Epithelial cell of proximal tubule (primary cell): ENCODE measurements around the gene SFTPB. TPM values are rescaled to one million over a fixed set of nuclear protein-coding genes. Genes with fewer than 3 reads are reported as not detected.
"Not testable (repeated sequence)": the region's sequence is repeated elsewhere in the genome, so short reads cannot be mapped to it uniquely, and the experiment has no call there.

ENCODE experiments used
- DNase-seq: peaks from one replicate; pipeline ENCODE4 v3.0.0-alpha.2; 2011; ENCODE audit warnings: low read depth
- H3K4me3 ChIP-seq: 2 replicates; pipeline ENCODE4 v1.5.1; 2011; ENCODE audit warnings: low read depth, mild to moderate bottlenecking, low read length
- total RNA-seq: library from RNA; depleted of rRNA; stranded (reverse); fragments of >200 nt; gene quantifications from 2 replicates; pipeline ENCODE4 v1.2.3, GENCODE V29; 2015
- TF ChIP-seq, protein P1 (sequence below): conservative IDR thresholded peaks from 2 replicates; pipeline ENCODE4 v1.5.1; 2012; ENCODE audit warnings: low read depth, mild to moderate bottlenecking, low read length

Gene SFTPB
- total RNA-seq, 1 donor from 2014 or later: not detected

DNA sequence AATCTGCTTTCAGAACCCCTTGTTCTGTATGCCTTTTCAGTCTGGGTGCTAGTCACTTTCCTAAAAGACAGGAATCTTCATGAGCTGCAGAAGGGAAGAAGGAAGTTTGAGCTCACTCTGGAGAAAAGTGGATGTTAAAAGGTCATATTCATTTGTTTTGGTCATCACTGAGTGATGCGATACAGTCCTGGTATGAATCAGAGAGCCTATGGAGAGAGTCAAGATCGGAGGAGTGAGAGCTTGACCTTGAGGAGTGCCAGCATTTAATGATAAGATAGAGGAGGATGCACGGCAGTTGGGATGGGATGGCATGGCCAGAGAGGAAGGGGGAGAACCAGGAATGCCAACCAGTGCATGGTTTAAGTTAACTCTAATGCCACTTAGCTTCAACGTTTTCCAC is 32.4 kb downstream of the SFTPB start:
- no peak for DNase-seq
- TF ChIP-seq, protein P1, sequence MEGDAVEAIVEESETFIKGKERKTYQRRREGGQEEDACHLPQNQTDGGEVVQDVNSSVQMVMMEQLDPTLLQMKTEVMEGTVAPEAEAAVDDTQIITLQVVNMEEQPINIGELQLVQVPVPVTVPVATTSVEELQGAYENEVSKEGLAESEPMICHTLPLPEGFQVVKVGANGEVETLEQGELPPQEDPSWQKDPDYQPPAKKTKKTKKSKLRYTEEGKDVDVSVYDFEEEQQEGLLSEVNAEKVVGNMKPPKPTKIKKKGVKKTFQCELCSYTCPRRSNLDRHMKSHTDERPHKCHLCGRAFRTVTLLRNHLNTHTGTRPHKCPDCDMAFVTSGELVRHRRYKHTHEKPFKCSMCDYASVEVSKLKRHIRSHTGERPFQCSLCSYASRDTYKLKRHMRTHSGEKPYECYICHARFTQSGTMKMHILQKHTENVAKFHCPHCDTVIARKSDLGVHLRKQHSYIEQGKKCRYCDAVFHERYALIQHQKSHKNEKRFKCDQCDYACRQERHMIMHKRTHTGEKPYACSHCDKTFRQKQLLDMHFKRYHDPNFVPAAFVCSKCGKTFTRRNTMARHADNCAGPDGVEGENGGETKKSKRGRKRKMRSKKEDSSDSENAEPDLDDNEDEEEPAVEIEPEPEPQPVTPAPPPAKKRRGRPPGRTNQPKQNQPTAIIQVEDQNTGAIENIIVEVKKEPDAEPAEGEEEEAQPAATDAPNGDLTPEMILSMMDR: no peak
- H3K4me3 ChIP-seq: no peak overlapping the region

DNA sequence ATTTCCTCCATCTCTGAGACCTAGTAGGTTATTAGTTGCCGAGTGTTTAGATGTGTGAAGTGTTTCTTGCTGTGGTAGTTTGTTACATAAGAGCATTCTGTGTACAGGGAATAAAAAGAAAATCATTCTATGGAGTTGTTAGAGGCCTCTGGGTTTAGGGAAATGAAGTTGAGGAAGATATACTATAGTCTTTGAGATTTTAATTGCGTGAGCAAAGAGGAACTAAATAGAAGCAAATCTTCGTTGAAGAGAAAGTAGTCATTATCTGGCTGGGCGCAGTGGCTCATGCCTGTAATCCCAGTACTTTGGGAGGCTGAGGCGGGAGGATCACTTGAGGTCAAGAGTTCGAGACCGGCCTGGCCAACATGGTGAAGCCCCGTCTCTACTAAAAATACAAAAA is 33.0 kb downstream of the SFTPB start:
- H3K4me3 ChIP-seq: no peak overlapping the region
- no peak for DNase-seq
- TF ChIP-seq, protein P1: no peak

DNA sequence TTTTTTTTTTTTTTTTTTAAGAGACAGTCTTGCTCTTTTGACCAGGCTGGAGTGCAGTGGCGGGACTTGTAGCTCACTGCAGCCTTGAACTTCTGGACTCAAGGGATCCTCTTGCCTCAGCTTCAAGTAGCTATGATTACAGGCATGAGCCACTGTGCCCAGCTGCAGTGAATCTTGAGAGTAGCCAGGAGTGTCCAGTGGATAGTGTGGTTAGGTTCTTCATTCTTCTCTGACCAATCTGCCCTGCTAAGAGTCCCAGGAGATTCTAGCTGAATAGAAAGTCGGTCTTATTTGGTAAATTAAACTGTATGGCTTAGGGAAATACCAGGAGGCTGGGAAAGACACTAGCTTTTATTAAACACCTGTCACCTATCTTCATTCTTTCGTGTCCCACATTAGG is 36.7 kb downstream of the SFTPB start:
- no peak for DNase-seq
- no peak overlapping the region for H3K4me3 ChIP-seq
- TF ChIP-seq, protein P1: no peak

DNA sequence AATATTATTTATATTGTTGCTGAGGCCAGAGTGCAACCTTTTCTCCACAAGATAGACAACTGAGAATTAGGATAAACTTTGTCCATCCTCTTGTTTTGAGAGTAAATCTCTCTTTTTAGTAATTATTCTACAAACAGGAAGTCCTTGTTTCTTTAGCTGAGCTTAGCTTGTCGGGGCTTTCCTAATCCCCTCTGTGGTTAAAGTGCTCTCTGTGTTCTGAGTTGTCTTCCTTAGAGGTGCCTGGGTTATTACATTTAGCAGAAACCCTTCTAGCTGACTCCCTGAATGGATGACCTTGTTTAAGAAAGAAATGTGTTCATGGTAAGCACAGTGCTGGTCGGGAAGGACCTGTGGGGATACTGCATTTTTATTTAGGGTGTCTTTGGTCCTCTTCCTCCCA is 39.3 kb downstream of the SFTPB start:
- TF ChIP-seq, protein P1: no peak
- no peak for DNase-seq

DNA sequence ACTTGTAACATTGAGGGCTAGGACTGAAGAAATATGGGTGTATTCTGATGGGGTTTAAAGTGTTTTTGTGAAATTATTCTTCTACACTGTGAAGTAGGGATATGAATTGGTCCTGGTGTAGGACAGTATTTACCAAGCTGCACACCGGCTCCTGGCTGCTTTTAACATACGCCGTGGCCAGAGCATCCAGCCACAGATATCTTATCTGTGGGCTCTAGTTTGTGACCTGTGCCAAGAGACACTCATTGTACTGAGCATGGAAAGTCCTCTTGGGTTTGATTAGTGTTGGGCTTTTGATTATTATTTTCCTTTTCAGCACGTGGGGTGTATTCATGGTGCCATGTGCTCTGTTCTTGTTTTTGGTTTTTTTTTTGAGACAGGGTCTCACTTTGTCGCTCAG is 44.0 kb downstream of the SFTPB start:
- no peak for DNase-seq
- no peak overlapping the region for H3K4me3 ChIP-seq
- TF ChIP-seq, protein P1: no peak

More for the DNA sequence above, 39.3 kb downstream of the SFTPB start:
- H3K4me3 ChIP-seq: no peak overlapping the region

DNA sequence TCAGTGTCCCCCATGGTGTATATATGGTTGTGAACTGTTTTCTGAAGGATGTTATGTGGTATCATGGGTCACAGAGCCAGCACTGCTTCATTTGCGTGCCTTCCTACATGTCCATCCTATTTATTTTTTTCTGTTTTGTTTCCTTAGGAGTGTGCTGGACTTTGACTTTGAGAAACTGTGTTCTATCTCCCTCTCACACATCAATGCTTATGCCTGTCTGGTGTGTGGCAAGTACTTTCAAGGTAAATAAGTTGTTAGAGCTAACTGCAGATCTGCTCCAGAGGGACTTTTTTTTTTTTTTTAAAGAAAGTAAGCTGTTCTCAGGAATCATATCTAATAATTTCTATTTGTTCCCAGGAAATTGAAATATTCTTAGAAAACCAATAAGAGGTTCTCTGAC is 46.7 kb downstream of the SFTPB start:
- H3K4me3 ChIP-seq: no peak overlapping the region
- TF ChIP-seq, protein P1: no peak
- no peak for DNase-seq

DNA sequence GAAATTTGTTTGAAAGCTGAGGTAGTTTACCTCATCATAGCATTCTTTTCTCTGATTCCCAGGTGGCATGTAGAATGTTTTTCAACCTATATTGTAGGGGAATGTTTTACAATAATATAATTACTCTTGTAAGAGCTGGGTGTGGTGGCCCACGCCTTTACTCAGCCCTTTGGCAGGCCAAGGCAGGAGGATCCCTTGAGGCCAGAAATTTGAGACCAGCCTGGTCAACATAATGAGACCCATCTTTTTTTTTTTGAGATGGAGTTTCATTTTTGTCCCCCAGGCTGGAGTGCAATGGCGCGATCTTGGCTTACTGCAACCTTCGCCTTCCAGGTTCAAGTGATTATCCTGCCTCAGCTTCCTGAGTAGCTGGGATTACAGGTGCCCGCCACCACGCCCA is 48.4 kb downstream of the SFTPB start:
- TF ChIP-seq, protein P1: no peak
- no peak for DNase-seq
- no peak overlapping the region for H3K4me3 ChIP-seq

DNA sequence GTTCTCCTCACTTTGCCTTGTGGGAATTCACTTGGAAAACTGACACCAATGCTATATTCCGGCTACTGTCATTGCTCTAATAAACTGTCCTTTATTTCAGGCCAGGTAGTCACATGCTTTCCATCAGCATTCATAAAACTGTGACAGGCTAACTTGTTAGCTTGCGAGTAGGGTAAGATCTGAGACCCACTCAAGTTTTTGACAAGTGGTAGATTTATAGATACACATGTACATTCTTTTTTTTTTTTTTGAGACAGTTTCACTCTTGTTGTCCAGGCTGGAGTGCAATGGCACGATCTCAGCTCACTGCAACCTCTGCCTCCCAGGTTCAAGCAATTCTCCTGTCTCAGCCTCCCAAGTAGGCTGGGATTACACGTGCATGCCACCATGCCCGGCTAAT is 50.3 kb downstream of the SFTPB start:
- DNase-seq: not testable (repeated sequence)
- peak overlapping the region; percentile 93 for H3K4me3 ChIP-seq
